HUES48 (cell line): Measurements from ENCODE around the gene TBC1D1.

Experiments
- H3K27ac ChIP-seq: one replicate; pipeline ENCODE4 v1.7.0; 2013; ENCODE audit warnings: low read depth, low read length, inconsistent platforms
- H3K27me3 ChIP-seq: 2 replicates; pipeline ENCODE4 v1.6.1; 2013; ENCODE audit warnings: mild to moderate bottlenecking, low read length; ENCODE audit not compliant: control insufficient read depth, insufficient read depth
- H3K36me3 ChIP-seq: 2 replicates; pipeline ENCODE4 v1.6.1; 2013; ENCODE audit warnings: low read length; ENCODE audit not compliant: control insufficient read depth, insufficient read depth
- H3K4me1 ChIP-seq: 2 replicates; pipeline ENCODE4 v1.6.1; 2013; ENCODE audit warnings: mild to moderate bottlenecking, low read length; ENCODE audit not compliant: control insufficient read depth, insufficient read depth
- H3K4me3 ChIP-seq: 2 replicates; pipeline ENCODE4 v1.5.1; 2013; ENCODE audit warnings: mild to moderate bottlenecking, low read depth, low read length
- H3K9ac ChIP-seq: 2 replicates; pipeline ENCODE4 v1.6.1; 2013; ENCODE audit warnings: mild to moderate bottlenecking, low read depth, low read length, moderate library complexity
- H3K9me3 ChIP-seq: 2 replicates; pipeline ENCODE4 v1.6.1; 2013; ENCODE audit warnings: low read length; ENCODE audit not compliant: control insufficient read depth, insufficient read depth

The TBC1D1 gene

GRCh38 chr4:37981844-37982720 is 91.2 kb downstream of the TBC1D1 start:
- Histone ChIP-seq H3K4me3 (0 out of 2 replicates have a peak overlapping the region, but pooled peaks have one; percentile 16), H3K27me3 (no peaks in the 10 kb centered on the region), H3K9me3 (no peaks in the 10 kb centered on the region), H3K4me1 (peaks cover 51% of the 10 kb centered on the region), H3K27ac (peak overlapping the region; percentile 23), H3K9ac (no peak overlapping the region), H3K36me3 (no peaks in the 10 kb centered on the region)

GRCh38 chr4:37982736-37983135 is 91.9 kb downstream of the TBC1D1 start:
- peaks cover 54% of the 10 kb centered on the region for H3K4me1 ChIP-seq
- no peak overlapping the region for H3K4me3 ChIP-seq
- no peaks in the 10 kb centered on the region for H3K9me3 ChIP-seq
- H3K9ac ChIP-seq, result no peak overlapping the region
- no peaks in the 10 kb centered on the region for H3K36me3 ChIP-seq
- no peaks in the 10 kb centered on the region for H3K27me3 ChIP-seq
- no peak overlapping the region for H3K27ac ChIP-seq

DNA sequence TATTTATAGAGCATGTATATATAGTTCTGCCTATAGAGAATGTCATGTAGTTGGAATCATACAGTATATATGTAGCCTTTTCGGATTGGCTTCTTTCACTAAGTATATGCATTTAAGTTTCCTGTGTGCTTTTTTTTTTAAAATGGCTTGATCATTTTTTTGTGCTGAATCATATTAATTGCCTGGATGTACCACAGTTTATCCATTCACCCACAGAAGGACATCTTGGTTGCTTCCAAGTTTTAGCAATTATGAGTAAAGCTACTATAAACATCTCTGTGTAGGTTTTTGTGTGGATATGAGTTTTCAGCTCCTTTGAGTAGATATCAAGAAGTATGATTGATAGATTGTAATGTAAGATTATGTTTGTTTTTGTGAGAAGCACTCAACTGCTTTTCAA is 93.1 kb downstream of the TBC1D1 start:
- H3K4me3 ChIP-seq, result no peak overlapping the region
- no peak overlapping the region for H3K9ac ChIP-seq
- peaks cover 55% of the 10 kb centered on the region for H3K4me1 ChIP-seq
- no peaks in the 10 kb centered on the region for H3K36me3 ChIP-seq
- H3K9me3 ChIP-seq, result no peaks in the 10 kb centered on the region
- H3K27ac ChIP-seq, result no peak overlapping the region
- no peaks in the 10 kb centered on the region for H3K27me3 ChIP-seq

DNA sequence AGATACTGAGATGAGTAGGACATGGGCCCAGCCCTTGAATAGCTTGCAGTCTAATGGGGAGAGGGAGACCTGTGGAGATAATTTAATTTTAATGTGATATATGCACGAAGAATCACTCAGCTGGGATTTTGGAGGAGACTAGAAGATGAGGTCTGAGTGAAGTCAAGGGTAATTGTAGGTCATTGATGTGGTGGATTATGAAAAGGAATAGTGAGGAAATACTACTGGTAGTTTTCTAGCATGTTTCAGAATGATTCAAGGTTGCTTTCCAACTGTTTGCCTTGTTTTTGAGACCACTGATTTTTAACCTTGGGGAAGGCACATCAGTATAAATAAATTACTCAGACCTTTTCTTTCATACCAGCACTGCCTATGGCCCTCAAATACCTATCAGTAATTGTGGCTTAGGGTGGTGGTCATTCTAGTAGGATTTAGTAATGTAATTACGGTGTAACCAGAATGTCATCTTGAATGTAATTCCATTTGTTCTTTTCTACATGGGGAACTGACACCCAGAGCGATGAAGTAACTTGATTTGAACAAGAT is 94.9 kb downstream of the TBC1D1 start:
- no peak overlapping the region for H3K27ac ChIP-seq
- no peaks in the 10 kb centered on the region for H3K27me3 ChIP-seq
- H3K9ac ChIP-seq, result no peak overlapping the region
- H3K4me1 ChIP-seq, result peaks cover 63% of the 10 kb centered on the region
- H3K4me3 ChIP-seq, result no peak overlapping the region
- no peaks in the 10 kb centered on the region for H3K36me3 ChIP-seq
- H3K9me3 ChIP-seq, result no peaks in the 10 kb centered on the region

GRCh38 chr4:37988670-37989069 is 97.8 kb downstream of the TBC1D1 start:
- Histone ChIP-seq H3K27ac (peak overlapping the region; percentile 76), H3K4me3 (peak overlapping the region; percentile 41; the same call in 1 of the 2 replicates), H3K9me3 (no peaks in the 10 kb centered on the region), H3K9ac (peak overlapping the region; percentile 34; the same call in 1 of the 2 replicates), H3K27me3 (no peaks in the 10 kb centered on the region), H3K4me1 (peaks cover 59% of the 10 kb centered on the region), H3K36me3 (no peaks in the 10 kb centered on the region)

- no peaks in the 10 kb centered on the region for H3K9me3 ChIP-seq
- peak overlapping the region; percentile 34; the same call in 1 of the 2 replicates for H3K9ac ChIP-seq
- H3K27me3 ChIP-seq, result no peaks in the 10 kb centered on the region
- H3K4me1 ChIP-seq, result peaks cover 65% of the 10 kb centered on the region
- peak overlapping the region; percentile 41; the same call in 1 of the 2 replicates for H3K4me3 ChIP-seq
- H3K36me3 ChIP-seq, result no peaks in the 10 kb centered on the region
- peak overlapping the region; percentile 76 for H3K27ac ChIP-seq
Observed at GRCh38 chr4:37989398-37990260, 98.7 kb downstream of the TBC1D1 start.

- Histone ChIP-seq H3K36me3 (no peaks in the 10 kb centered on the region), H3K9me3 (no peaks in the 10 kb centered on the region), H3K27me3 (no peaks in the 10 kb centered on the region), H3K4me3 (no peak overlapping the region), H3K27ac (peak overlapping the region; percentile 6), H3K9ac (no peak overlapping the region), H3K4me1 (peaks cover 72% of the 10 kb centered on the region)
Observed at GRCh38 chr4:37990731-37991245, 99.9 kb downstream of the TBC1D1 start.

GRCh38 chr4:37991623-37992410 is 100.9 kb downstream of the TBC1D1 start:
- Histone ChIP-seq H3K9ac (no peak overlapping the region; the same call in 1 of the 2 replicates), H3K4me3 (no peak overlapping the region), H3K27me3 (no peaks in the 10 kb centered on the region), H3K36me3 (no peaks in the 10 kb centered on the region), H3K9me3 (no peaks in the 10 kb centered on the region), H3K4me1 (peaks cover 67% of the 10 kb centered on the region), H3K27ac (no peak overlapping the region)

DNA sequence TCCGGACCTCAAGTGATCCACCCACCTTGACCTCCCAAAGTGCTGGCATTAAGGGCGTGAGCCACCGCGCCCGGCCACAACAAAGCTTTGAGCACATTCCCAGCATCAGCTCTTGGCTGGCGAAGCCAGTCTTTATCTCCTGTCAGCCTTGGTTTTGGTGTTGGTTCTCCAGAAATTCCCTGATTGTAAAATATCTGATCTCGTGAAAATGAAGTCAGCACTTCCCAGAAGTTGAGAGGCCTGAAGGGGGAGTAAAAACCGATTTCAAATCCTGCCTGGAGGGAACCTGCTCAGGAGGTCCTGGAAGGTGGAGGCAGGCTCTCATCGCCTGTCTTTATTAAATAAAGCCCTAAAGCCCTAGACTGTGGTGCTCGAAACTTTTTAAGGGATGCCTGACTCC is 102.9 kb downstream of the TBC1D1 start:
- no peak overlapping the region for H3K9ac ChIP-seq
- H3K27ac ChIP-seq, result peak overlapping the region; percentile 50
- no peaks in the 10 kb centered on the region for H3K36me3 ChIP-seq
- H3K4me3 ChIP-seq, result no peak overlapping the region
- no peaks in the 10 kb centered on the region for H3K27me3 ChIP-seq
- H3K9me3 ChIP-seq, result no peaks in the 10 kb centered on the region
- peaks cover 51% of the 10 kb centered on the region for H3K4me1 ChIP-seq

GRCh38 chr4:37994569-37994968 is 103.7 kb downstream of the TBC1D1 start:
- no peak overlapping the region for H3K4me3 ChIP-seq
- H3K4me1 ChIP-seq, result peaks cover 43% of the 10 kb centered on the region
- H3K27me3 ChIP-seq, result no peaks in the 10 kb centered on the region
- no peaks in the 10 kb centered on the region for H3K36me3 ChIP-seq
- H3K9me3 ChIP-seq, result no peaks in the 10 kb centered on the region
- H3K27ac ChIP-seq, result peak overlapping the region; percentile 50
- H3K9ac ChIP-seq, result peak overlapping the region; percentile 18; the same call in 1 of the 2 replicates
